OCI-LY7 (cell line): Measurements from ENCODE around the gene RAB22A.

Source experiments
- EZH2phosphoT487 ChIP-seq: fragments of 200-600 bp; sonication (generic); IDR thresholded peaks from 2 replicates; pipeline ENCODE4 v1.6.1; 2018; ENCODE audit warnings: low read depth, borderline replicate concordance, mild to moderate bottlenecking, mixed run types, antibody characterized with exemption, low read length, moderate library complexity, mixed read lengths
- TF ChIP-seq, protein P1 (sequence below): fragments of 200-600 bp; sonication (generic); conservative IDR thresholded peaks from 2 replicates; pipeline ENCODE4 v1.5.1; 2014; ENCODE audit warnings: mild to moderate bottlenecking, antibody characterized with exemption, low read length, moderate library complexity, mixed read lengths

DNA sequence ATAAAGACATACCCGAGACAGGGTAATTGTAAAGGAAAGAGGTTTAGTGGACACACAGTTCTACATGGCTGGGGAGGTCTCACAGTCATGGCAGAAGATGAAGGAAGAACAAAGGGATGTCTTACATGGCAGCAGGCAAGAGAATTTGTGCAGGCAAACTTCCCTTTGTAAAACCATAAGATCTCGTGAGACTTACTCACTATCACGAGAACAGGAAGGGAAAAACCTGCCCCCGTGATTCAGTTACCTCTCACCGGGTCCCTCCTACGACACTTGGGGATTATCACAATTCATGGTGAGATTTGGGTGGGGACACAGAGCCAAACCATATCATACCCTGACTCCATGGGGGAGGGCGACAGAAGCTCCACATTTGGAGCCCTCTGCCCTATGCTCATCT, 72.1 kb downstream of the RAB22A start:
- TF ChIP-seq, protein P1, sequence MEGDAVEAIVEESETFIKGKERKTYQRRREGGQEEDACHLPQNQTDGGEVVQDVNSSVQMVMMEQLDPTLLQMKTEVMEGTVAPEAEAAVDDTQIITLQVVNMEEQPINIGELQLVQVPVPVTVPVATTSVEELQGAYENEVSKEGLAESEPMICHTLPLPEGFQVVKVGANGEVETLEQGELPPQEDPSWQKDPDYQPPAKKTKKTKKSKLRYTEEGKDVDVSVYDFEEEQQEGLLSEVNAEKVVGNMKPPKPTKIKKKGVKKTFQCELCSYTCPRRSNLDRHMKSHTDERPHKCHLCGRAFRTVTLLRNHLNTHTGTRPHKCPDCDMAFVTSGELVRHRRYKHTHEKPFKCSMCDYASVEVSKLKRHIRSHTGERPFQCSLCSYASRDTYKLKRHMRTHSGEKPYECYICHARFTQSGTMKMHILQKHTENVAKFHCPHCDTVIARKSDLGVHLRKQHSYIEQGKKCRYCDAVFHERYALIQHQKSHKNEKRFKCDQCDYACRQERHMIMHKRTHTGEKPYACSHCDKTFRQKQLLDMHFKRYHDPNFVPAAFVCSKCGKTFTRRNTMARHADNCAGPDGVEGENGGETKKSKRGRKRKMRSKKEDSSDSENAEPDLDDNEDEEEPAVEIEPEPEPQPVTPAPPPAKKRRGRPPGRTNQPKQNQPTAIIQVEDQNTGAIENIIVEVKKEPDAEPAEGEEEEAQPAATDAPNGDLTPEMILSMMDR = no peak
- TF ChIP-seq EZH2phosphoT487 = no peak
